HAP-1 (cell line): Measurements from ENCODE around the gene FLYWCH1.

Source experiments
- DNase-seq, 2 experiments: peaks; one replicate each; pipeline ENCODE4 v3.0.0-alpha.2; 2016 to 2020; ENCODE audit warnings: low spot score in 2 of 2
- H3K27me3 ChIP-seq: fragments of 250-450 bp; sonication (Bioruptor Pico); 2 replicates; pipeline ENCODE4 v1.5.1; 2020; ENCODE audit warnings: low read depth, mild to moderate bottlenecking, moderate library complexity
- H3K36me3 ChIP-seq: fragments of 250-450 bp; sonication (Bioruptor Pico); replicated peaks from 2 replicates; pipeline ENCODE4 v1.5.1; 2020; ENCODE audit warnings: mild to moderate bottlenecking
- H3K4me1 ChIP-seq: fragments of 250-450 bp; sonication (Bioruptor Pico); 2 replicates; pipeline ENCODE4 v1.5.1; 2020; ENCODE audit warnings: mild to moderate bottlenecking
- H3K4me3 ChIP-seq: fragments of 250-450 bp; sonication (Bioruptor Pico); 2 replicates; pipeline ENCODE4 v1.5.1; 2020; ENCODE audit warnings: mild to moderate bottlenecking, moderate library complexity
- H3K9me3 ChIP-seq: fragments of 250-450 bp; sonication (Bioruptor Pico); 2 replicates; pipeline ENCODE4 v1.5.1; 2020; ENCODE audit warnings: mild to moderate bottlenecking, moderate library complexity
- in situ Hi-C: fragments of 300-500 bp; cut with MboI; formaldehyde crosslinking; loops from 3 replicates; pipeline ENCODE4 v1.14.3; 2020; ENCODE audit warnings: low sequenced_read_pairs, inconsistent platforms, mixed read lengths

FLYWCH1 gene

DNA sequence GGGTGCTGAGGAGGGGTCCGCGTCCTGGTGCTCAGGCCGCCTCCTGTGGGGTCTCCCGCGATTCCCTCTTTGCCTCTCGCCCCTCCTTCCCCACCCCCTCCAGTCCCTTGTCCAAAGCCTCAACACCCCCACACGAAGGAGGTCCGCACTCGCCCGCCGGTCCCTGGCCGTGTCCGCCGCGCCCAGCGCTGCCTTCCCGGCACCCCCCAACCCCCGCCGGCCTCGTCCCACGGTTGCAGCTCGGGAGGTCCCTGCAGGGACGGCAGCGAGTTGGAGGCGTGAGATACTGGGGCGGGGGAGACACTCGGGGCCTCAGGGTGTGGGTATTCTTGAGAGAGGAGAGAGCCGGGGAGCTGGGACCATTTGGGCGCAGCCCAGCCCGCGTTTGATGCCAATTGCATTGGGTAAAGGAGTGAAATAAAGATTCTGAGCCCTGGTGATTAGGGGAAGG, 28.2 kb upstream of the FLYWCH1 start:
- in situ Hi-C loops: no loop called here
- Histone ChIP-seq H3K9me3 (peaks cover 7% of the 10 kb centered on the region; the same call in 1 of the 2 replicates), H3K36me3 (no peaks in the 10 kb centered on the region; the same call in 1 of the 2 replicates), H3K4me3 (peak overlapping the region; percentile 90), H3K27me3 (no peaks in the 10 kb centered on the region), H3K4me1 (0 out of 2 replicates have a peak, but pooled peaks cover 4% of the 10 kb centered on the region)
- peak in 1 of 2 experiments; percentile 57 for DNase-seq

DNA sequence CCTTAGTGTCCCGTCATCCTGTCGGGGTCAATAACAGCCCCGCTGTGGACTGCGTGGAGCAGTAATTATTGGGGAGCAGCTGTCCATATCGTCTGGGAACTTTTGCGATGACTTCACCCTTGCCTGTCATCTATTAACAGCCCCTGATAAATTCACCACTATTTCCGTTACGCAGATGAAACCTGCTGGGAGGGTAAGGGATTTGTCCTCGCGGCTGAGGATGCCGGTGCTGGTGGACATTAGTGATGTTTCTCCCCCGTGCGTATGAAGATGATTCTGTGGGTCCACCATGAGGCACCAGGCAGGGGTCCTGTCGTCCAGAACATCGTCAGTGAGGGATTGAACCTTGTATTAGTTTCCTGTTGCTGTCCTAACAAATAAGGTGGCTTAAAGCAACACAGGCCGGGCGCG, 27.7 kb upstream of the FLYWCH1 start:
- Histone ChIP-seq H3K9me3 (peaks cover 7% of the 10 kb centered on the region; the same call in 1 of the 2 replicates), H3K27me3 (no peaks in the 10 kb centered on the region), H3K4me3 (peak overlapping the region; percentile 90), H3K4me1 (0 out of 2 replicates have a peak, but pooled peaks cover 4% of the 10 kb centered on the region), H3K36me3 (no peaks in the 10 kb centered on the region; the same call in 1 of the 2 replicates)
- in situ Hi-C loops: no loop called here
- DNase-seq: no peak

DNA sequence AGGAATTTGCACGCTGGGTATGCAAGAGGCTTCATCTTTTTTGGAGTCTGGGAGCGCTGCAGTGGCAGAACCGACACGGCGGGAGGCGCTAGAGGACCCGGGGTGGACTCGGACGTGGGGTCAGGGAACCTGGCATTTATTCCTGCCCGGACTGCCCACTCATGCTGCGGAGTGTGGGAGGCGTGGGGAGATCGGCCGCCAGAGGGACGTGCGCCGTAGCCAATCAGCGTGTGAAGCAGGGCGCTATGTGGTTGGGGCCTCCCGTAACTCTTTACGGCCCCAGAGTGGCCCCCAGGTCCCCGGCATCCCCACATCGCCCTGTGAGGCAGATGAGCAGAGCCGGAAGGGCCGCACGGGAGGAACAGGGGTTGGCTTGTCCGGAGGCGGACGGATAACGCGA, 17.5 kb upstream of the FLYWCH1 start:
- in situ Hi-C loops: no loop called here
- Histone ChIP-seq H3K27me3 (no peaks in the 10 kb centered on the region), H3K4me1 (no peaks in the 10 kb centered on the region; the same call in 1 of the 2 replicates), H3K36me3 (peaks cover 6% of the 10 kb centered on the region; the same call in 1 of the 2 replicates), H3K4me3 (no peak overlapping the region), H3K9me3 (no peaks in the 10 kb centered on the region)
- no peak for DNase-seq

DNA sequence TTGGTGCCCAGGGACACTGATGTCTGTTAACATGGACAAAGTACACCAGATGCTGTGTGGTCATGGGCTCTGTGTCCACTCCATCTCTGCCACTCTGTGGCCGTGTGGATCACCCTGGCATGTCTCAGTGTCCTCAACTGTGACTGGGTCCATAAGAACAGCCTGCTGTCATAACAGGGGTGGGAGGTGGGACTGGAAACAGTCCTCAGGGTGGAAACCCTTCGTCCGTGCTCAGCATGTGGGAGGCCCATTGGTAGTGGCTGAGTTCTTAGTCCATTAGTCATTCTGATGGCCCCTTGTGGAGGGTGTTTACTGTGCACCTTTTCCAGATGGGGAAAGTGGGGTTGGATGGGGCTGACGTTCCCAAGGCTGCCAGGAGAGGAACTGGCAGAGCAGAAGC, 15.9 kb upstream of the FLYWCH1 start:
- H3K9me3 ChIP-seq: no peaks in the 10 kb centered on the region
- no peaks in the 10 kb centered on the region for H3K27me3 ChIP-seq
- H3K36me3 ChIP-seq: peaks cover 6% of the 10 kb centered on the region; the same call in 1 of the 2 replicates
- H3K4me3 ChIP-seq: no peak overlapping the region
- no peak for DNase-seq
- H3K4me1 ChIP-seq: no peaks in the 10 kb centered on the region; the same call in 1 of the 2 replicates
- in situ Hi-C loops: no loop called here

DNA sequence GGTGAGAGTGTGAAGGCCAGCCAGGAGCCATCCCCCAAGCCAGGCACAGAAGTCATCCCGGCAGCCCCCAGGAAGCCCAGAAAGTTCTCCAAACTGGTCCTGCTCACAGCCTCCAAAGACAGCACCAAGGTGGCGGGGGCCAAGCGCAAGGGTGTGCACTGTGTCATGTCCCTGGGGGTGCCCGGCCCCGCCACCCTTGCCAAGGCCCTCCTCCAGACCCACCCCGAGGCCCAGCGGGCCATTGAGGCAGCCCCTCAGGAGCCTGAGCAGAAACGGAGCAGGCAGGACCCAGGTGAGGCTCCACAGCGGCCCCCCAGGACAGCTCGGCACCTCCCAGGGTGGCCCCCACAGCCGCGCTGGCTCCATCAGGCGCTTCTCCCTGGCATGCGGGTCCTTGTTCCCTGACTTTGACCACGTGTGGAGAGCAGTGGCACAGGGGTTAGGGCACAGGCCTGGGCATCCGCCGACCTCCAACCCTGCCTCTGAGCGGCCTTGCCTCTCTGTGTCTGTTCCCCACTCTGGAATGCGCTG, 15.2 kb upstream of the FLYWCH1 start:
- in situ Hi-C loops: no loop called here
- H3K36me3 ChIP-seq: peaks cover 6% of the 10 kb centered on the region; the same call in 1 of the 2 replicates

DNA sequence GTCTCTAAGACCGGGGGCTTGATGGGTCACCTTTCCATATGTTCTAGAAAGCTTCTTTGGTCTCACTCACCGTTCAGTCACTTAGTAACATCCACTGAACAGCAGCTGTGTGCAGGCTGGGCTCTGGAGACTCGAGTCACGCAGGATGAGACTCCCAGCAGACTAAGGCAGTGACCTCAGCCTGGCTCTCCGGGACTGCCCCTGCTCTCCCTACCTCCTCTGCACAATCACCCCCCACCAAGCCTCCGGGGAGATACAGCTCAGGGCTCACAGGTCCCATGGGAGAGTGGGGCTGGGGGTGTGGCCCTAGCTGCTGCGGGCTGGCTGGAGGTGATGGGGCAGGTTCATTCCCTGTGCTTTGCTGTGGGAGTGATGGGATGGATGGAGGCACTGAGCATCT, 14.6 kb upstream of the FLYWCH1 start:
- no peaks in the 10 kb centered on the region for H3K9me3 ChIP-seq
- no peak overlapping the region for H3K4me3 ChIP-seq

More for the DNA sequence above, 15.2 kb upstream of the FLYWCH1 start:
- Histone ChIP-seq H3K4me3 (no peak overlapping the region), H3K27me3 (no peaks in the 10 kb centered on the region), H3K9me3 (no peaks in the 10 kb centered on the region), H3K4me1 (no peaks in the 10 kb centered on the region)
- DNase-seq: no peak

DNA sequence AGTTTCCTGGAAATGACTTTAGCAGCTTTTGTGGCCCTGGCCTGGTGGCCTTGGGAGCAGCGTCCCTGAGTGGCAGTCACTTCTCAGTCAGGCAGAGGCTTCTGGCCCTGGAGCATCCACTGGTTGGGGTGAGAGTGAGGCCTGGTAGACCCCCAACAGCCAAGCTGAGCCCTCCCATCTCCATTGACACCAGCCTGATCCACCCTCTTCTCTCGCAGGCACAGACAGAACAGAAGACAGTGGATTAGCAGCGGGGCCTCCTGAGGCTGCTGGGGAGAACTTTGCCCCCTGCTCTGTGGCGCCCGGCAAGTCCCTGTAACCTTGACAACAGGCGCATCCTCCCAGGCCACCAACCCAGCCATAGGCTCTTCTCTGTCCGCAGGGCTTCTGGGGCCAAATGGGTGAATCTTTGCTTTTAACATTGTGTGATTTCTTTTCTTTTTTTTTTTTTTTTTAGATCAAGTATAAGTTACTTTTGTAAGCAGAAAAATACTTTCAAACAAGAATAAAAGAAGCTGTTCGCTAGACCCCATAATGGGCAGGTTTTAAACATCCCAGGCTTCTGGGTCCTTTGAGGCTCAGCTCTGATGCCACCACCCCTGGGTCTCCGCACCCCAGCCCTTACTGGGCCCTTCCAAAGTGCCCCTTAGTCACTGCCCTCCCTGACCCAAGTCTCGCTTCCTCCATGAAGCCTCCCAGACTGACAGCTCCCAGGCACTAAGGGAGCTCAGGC, 12.7 kb upstream of the FLYWCH1 start:
- H3K4me1 ChIP-seq: peaks cover 3% of the 10 kb centered on the region
- H3K27me3 ChIP-seq: no peaks in the 10 kb centered on the region
- peaks cover 6% of the 10 kb centered on the region; the same call in 1 of the 2 replicates for H3K36me3 ChIP-seq
- no peak overlapping the region for H3K4me3 ChIP-seq
- in situ Hi-C loops: no loop called here
- DNase-seq: no peak
- no peaks in the 10 kb centered on the region for H3K9me3 ChIP-seq

More for the DNA sequence above, 14.6 kb upstream of the FLYWCH1 start:
- Histone ChIP-seq H3K36me3 (peaks cover 6% of the 10 kb centered on the region; the same call in 1 of the 2 replicates), H3K4me1 (no peaks in the 10 kb centered on the region), H3K27me3 (no peaks in the 10 kb centered on the region)
- in situ Hi-C loops: no loop called here
- DNase-seq: no peak

DNA sequence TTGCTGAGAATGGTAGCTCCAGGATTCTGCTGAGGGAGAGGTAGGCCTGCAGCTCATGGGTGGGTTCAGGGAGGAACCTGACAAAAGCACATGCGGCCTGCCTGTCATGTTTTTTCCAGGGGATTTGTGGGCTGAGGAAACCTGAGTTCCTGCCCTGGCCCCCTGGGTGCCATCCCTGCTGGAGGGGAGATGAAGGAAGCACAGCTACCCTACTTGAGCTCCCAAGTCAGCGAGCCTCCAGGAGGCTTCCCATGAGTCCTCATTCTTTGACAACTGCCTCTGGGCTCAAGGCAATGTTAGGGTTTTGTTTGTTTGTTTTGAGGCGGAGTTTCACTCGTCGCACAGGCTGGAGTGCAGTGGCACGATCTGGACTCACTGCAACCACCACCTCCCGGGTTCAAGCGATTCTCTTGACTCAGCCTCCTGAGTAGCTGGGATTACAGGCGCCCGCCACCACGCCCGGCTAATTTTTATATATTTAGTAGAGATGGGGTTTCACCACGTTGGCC, 12.1 kb upstream of the FLYWCH1 start:
- H3K27me3 ChIP-seq: no peaks in the 10 kb centered on the region
- in situ Hi-C loops: no loop called here
- DNase-seq: no peak
- peaks cover 4% of the 10 kb centered on the region for H3K4me1 ChIP-seq
- H3K36me3 ChIP-seq: peaks cover 6% of the 10 kb centered on the region; the same call in 1 of the 2 replicates
- no peaks in the 10 kb centered on the region for H3K9me3 ChIP-seq
- H3K4me3 ChIP-seq: no peak overlapping the region

DNA sequence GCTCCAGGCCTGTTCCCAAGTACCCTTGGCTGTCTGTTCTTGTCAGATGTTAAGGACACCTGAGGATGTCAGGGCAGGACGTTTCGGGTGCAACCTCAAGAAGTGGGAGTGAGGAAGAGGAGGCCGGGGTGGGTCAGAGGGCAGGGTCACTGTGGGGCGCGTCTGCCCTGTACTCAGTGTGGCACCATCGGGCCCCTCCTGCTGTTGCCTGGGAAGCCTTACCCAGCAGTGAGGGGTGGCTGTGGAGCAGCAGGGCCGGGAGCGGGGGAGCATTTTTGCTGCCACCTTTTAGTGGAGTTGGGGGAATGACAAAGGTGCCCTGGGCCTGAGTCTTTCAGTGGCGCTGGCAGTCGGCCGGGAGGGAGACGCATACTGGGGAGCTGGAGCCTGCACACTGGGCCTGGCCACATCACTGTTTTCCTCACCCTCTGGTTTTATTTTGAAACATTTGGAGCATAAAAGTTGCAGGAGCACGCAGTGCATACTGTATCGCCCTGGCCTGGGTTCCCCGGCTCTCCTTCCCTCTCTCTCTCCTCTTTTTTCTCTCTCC, 11.1 kb upstream of the FLYWCH1 start:
- Histone ChIP-seq H3K36me3 (peaks cover 6% of the 10 kb centered on the region; the same call in 1 of the 2 replicates), H3K9me3 (no peaks in the 10 kb centered on the region), H3K4me3 (no peak overlapping the region), H3K27me3 (no peaks in the 10 kb centered on the region), H3K4me1 (peaks cover 4% of the 10 kb centered on the region)
- DNase-seq: no peak
- in situ Hi-C loops: no loop called here

DNA sequence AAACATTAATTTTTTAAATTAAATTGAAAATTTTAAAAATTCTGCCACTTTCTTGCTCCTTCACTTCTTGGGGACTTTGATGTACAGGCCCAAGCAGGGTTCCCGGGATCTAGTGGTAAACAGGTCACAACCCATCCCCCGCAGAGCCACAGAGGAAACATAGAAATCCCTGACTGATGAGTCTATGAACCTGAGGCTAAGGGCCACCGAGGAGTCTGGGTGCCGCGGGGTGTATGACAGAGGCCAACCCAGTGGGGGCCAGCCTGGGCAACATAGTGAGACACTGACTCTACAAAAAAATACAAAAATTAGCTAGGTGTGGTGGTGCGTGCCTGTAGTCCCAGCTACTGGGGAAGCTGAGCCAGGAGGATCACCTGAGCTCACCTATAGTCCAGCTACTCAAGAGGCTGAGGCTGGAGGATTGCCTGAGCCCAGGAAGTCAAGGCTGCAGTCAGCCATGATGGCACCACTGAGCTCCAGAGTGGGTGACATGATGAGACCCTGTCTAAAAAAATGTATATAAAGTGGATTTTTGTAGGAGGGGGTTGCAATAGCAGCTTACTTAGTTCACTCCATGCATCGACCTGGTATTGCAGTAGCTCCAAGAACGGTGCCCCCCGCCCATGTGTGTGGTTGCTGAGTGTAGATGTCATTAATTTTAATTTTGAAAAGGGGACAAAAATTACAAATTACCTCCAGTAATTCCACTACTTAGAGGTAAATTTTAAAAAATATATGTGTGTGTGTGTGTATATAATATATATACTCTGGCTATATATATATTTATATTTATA, 9.2 kb upstream of the FLYWCH1 start:
- Histone ChIP-seq H3K27me3 (no peaks in the 10 kb centered on the region), H3K36me3 (no peaks in the 10 kb centered on the region), H3K4me1 (peaks cover 9% of the 10 kb centered on the region), H3K9me3 (no peaks in the 10 kb centered on the region), H3K4me3 (no peak overlapping the region)
- in situ Hi-C loops: no loop called here
- no peak for DNase-seq

DNA sequence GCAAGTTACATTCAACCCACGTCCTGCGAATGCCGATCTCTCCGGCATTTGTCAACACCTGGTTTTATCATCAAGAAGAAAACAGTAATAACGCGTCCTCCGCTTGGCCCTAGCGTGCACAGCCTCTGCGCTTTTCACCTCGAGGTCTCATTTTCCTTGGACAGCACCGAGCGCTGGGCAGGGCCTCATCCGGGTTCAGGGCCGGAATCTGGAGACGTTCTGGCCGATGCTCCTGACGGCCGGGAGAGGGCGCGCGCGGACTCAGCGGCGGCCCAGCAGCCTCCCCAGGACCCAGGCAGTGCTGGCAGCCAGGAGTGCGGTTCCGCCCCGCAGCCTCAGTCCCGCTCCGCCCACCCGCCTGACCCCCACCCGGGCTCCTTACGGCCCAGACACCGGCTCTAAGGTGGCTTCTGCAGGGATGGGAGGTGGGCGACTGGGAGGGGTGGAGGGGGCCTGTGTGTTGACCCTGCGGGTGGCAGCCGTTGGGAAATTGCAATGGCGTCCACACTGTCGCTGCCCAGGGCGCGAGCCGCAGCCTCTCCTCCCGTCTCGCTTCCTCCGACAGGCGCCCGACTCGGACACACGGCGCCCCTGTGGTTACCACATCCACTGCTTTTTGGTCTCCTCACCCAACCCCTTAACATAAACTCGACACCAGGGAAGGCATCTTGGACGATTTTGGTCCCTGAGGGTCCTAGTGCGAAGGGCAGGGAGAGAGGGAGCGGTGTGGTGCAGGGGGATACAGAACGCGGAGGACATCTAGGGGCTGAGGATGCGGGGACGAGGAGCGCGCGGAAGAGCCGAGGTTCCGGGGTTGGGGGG, 7.4 kb upstream of the FLYWCH1 start:
- no peaks in the 10 kb centered on the region for H3K36me3 ChIP-seq
- no peaks in the 10 kb centered on the region for H3K27me3 ChIP-seq
- in situ Hi-C loops: no loop called here
- no peaks in the 10 kb centered on the region for H3K9me3 ChIP-seq
- DNase-seq: peak; percentile 76 to 87
- H3K4me1 ChIP-seq: peaks cover 9% of the 10 kb centered on the region
- peak overlapping the region; percentile 79 for H3K4me3 ChIP-seq

DNA sequence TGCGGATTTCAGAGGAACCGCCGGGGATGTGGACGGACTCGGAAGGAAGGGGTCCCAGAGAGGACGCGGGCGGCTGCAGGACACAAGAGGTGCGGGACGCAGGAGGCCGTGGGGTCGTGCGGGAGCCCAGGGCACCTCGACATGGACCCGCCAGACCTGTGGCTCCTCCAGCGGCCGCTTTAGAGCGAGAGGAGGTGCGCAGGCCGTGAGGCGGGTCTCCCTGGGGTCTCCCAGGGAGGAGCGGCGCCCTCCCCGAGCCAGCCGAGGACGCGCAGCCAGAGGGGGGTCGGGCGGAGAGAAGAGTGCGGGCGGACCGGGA, 6.8 kb upstream of the FLYWCH1 start:
- peak in 1 of 2 experiments; percentile 15 for DNase-seq
- no peaks in the 10 kb centered on the region for H3K36me3 ChIP-seq
- no peaks in the 10 kb centered on the region for H3K9me3 ChIP-seq
- in situ Hi-C loops: no loop called here
- no peaks in the 10 kb centered on the region for H3K27me3 ChIP-seq
- peak overlapping the region; percentile 79 for H3K4me3 ChIP-seq
- peaks cover 9% of the 10 kb centered on the region for H3K4me1 ChIP-seq
